LoVo (cell line): ENCODE data around the gene RPS5.
"Not testable (repeated sequence)": the region's sequence is repeated elsewhere in the genome, so short reads cannot be mapped to it uniquely, and the experiment has no call there.

ENCODE experiments used
- DNase-seq: peaks from one replicate; pipeline ENCODE4 v3.0.0-alpha.2; 2016; ENCODE audit warnings: low spot score

RPS5 gene

DNA sequence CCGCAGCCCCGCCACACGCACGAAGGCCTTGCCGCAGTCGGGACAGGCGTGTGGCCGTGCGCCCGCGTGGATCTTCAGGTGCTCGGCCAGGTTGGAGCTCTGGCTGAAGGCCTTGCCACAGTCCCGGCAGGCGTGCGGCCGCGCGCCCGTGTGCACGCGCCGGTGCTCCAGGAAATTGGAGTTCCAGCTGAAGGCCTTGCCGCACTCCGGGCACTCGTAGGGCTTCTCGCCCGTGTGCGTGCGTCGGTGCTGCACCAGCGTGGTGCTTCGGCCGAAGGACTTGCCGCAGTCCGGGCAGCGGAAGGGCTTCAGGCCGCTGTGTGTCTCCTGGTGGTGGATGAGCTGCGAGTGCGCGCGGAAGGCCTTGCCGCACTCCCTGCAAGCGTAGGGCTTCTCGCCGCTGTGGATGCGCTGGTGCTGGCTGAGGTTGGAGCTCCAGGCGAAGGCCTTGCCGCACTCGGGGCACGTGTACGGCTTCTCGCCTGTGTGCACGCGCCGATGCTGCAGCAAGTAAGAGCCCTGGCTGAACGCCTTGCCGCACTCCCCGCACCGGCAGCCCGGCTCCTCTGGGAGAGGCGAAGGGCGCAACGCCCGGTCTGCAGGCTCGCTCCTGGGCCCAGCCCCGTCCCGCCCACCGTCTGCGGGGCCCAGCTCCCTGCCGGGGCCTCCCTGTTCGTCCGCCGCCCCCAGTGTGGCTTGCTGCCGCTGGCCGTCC, 30.1 kb upstream of the RPS5 start:
- DNase-seq = no peak

DNA sequence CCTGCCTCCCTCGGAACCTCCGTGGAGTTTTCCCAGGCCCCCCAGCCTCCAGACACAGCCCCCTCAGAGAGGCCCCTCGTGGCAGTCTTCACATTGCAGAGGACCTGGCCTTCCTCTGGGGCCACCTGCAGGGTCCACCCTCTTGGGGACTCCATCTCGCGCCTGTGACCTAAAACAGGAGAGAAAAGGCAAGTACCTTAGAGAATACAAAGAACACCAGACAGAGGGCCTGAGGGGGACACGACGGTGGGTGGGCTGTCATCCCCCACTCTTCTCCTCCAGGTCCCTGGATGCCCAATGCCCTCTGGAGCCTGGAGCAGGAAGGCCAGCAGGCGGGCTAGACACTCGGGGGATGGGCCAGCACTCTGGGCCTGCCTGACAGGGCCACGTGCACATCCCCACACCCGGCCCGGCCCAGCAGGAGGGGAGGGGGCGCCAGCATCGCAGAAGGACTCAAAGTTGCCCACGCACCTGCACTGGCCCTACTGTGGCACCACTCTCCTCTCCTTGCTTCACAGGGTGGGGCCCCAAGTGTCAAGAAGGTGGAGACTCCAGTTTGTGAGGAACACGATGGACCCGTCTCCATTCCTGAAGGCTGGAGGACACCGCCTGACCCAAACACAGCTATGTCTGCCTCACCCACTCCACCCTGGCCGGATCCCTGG, 29.5 kb upstream of the RPS5 start:
- DNase-seq = no peak

DNA sequence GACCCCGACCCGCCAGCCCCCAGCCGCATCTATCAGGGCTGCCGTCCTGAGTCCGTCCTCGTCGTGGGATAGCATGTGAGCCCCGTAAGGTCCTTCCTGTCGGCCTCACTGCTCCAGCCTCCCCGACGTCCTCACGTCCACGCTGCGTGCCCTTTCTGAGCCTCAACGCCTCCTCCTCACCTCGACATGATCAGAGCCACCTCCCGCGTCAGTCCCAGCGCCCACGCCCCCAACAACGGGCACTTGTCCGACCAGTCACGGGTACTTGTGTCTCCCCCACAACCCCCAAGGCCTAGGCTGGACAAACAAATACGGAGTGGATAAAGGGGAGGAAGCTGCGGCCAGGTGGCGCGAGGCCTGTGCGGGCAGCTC, 25.2 kb upstream of the RPS5 start:
- DNase-seq = peak; percentile 55

DNA sequence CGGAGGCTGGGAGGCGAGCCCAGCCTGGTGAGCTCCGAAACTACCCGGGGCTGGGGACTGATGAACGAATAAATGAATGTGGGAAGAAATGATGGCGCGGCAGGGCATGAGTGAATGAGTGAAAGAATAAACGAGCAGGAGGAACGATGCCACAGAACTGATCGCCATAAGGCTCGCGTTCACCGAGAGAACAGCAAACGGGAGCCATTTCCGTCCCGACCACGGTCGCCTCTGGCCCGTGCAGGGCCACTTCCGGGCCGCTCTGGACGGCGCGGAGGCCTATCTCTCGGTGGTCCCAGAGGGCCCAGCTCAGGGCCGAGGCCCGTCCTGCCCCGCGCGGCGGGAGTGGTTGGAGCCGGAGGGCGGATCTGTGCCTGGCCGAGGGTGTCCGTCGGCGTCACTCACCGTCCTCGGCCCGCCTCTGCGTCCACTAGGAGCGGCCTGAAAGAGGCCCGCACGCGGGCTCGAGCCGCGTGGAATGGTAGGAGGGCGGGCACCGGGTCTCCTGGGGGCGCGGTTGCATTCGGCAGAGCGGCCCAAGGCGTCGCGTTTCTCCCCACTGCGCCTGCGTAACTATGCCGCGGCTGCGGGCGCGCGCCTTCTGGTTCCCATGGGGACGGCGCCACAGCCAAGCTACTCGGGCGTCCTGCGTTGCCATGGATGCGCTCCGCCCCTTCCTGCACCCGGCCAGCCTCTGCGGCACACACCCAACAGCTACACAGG, 24.6 kb upstream of the RPS5 start, which contains the start of gene ZNF497:
Gene ZNF497 (minus strand): TSS at position 480 of the 723 bp plus-strand sequence. CDS start 5,116 bp downstream, outside the sequence.
- DNase-seq = peak; percentile 98

DNA sequence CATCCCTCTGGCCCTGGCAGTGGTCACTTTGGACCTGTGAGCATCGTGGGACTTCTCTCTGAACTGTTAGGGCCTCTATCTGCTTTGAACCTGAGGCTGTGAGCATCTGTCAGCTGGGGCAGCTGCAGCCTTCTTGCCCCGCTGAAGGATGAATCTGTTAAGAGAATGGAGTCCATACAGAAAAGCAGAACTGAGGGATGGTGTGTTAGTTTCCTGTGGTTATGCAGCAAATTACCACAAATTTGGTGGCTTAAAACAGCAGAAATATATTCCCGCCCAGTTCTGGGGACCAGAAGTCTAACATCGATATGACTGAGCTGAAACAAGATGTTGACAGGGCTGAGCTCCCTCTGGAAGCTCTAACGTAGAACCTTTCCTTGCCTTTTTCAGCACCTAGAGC, 22.9 kb upstream of the RPS5 start:
- DNase-seq = no peak

DNA sequence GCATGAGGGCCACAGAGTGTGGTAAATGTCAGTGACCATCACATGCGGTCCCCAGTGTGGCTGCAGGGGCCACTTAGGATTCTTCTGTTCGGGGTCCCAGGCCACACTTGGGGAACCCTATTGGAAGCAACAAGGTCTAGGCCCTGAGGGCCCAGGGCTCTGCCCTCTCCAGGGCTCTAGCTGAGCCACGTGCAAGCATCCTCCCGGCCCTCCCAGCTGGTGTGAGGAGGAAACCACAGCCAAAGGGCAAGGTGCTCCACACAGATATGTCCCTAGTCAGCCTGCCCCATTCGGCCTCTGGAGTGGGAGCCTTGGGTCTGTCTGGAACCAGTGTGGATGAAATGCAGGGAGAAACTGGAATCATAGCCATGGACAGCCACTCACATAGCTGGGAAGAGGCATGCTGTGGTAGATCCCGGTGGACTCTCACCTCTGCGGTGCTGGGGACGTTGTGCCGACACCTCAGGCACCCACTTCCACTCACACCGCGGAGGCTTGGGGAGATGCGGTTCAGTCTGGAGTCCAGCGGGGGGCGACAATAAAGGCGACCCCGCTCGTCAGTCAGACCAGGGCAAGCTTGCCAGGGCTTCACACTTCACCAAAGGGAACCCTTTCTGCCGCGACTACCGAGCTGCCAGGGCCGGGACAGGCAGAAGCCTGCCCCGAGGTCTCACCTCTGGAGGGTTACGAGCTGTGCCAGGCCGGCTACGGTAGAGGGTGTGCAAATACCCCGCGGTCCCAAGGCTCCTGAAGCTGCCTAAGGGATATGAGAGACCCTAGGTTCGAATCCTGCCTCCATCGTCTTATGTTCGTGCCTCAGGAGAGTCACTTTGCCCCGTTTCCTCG, 20.3 kb upstream of the RPS5 start:
- DNase-seq = no peak

DNA sequence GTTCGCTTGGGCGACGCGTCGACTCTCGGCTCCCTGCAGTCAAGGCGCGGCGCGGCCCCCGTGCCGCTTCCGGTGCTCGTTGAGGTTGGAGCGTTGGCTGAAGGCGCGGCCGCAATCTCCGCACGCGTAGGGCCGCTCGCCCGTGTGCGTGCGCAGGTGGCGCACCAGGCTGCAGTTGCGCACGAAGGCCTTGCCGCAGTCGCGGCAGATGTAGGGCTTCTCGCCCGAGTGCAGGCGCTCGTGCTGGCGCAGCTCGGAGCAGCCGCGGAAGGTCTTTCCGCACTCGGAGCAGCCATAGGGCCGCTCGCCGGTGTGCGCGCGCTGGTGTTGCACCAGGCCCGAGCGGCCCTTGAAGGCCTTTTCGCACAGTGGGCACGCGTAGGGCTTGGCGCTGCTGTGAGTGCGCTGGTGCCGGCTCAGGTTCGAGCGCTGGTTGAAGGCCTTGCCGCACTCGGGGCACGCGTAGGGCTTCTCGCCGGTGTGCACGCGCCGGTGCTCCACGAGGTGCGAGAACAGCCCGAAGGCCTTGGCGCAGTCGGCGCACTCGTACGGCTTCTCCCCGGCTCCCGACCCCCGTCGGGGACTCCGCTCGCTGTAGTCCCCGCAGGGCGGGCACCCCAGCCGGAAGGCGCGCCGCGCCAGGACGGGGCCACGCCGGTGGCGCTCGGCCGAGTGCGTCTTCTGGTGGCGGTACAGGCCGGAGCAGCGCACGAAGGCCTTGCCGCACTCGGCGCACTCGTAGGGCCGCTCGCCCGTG, 19.2 kb upstream of the RPS5 start:
- DNase-seq = no peak

DNA sequence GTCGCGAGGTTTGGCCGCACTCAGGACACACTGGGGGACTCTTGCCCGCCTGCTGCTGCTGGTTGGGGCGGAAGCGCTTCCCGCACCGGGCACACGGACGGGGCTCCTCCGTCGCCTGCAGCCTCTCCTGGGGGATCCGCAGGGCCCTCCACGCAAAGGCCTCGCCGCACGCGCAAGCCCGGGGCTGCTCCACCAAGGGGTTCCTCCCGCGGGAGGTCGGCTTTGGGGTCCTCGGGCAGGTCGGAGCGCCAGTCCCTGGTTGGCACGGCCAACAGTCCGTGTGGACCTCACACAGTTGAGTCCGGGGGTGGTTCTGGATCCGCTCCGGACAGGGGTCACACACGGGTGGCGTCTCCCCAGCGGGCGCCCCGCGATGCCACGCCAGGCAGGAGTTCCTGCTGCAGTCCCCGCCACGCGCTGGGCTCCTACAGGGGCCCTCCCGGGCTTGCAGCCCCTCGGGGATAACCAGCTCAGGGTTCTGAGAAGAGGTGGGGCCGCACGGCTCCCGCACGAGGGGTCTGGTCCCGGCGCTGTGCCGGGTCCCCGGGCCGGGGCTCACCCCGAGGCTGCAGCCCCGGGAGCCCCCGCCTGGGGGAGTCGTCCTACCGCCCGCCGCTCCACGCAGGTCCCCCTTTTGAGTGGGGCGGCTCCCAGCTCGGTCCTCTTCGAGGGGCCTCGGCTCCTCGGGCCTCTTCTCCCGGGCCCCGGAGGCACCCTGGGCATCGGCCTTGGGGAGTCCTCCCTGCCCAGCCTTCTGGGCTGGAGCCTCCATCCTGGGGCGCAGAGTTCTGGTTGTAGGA, 18.3 kb upstream of the RPS5 start:
- no peak for DNase-seq

DNA sequence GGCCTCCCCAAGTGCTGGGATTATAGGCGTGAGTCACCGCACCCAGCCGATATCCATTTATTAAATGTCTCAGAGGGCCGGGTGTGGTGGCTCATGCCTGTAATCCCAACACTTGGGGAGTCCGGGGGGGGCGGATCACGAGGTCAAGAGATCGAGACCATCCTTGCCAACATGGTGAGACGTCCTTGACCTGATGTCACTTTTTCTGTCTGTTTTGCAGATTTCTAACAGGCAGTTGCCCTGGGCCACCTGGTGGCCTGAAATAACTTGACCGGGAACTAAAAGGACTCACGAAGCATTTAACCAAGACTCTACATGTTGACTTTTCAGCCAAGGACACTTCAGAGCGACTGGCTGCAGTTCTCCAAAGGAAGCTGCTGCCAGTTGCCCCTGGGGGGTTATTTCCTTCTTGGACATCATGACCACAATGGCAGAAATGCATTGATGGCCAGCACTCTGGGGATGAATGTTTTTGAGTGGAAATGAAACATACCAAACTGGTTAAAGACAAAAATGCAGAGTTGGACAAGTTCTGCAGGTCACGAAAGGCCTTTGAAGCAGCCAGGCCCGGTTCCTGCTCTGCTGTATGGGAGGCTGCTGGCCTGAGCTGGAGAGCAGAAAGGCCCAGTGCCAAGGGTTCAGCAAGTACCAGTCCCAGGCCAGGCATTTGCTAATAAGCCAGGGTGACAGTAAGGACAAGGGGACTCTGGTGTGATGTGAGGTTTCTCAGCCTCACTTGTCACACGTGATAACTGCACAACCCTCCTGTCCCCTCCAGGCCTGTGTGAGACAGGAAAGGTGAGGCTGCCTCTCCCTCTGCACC, 14.5 kb upstream of the RPS5 start:
- DNase-seq = no peak

DNA sequence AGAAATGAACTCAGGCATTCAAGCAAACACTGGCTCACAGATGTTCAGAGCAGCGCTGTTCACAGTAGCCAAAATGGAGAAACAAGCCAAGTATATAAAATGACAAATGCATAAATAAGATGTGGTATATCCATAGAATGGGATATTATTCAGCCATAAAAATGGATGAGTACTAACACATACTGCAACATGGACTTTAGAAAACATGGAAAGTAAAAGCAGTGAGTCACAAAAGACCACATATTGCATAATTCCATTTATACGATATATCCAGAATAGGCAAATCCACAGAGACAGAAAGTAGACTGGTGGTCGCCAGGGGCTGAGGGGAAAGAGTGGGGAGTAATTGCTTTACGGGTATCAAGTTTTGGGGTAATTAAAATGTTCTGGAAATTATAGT, 12.9 kb upstream of the RPS5 start:
- no peak for DNase-seq

DNA sequence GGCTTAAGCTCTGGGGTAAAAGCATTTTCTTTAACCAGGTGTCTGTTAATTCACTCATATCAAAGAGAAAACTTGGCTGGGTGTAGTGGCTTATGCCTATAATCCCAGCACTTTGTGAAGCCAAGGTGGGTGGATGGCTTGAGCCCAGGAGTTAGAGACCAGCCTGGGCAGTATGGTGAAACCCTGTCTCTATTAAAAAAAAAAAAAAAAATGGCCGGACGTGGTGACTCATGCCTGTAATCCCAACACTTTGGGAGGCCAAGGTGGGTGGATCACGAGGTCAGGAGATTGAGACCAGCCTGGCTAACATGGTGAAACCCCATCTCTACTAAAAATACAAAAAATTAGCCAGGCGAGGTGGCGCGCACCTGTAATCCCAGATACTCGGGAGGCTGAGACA, 10.3 kb upstream of the RPS5 start:
- DNase-seq = not testable (repeated sequence)

DNA sequence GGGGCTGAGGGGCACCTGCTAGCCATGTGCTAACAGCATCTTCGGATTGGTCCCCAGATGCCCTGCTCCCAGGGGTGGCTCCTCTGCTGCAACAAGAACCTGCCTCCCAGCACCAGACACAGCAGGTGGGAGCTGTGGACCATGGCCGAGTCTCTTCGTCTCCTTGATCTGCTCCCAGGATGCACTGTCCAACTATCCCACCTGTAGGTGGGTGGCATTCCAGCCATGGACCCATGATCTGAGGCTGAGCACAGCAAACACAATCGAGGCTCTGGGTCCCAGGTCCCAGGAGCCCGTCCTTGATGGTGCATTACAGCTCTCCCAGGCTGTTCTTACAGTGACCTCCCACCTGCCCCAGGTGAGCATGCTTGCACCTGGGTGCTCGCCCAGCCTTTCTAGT, 7.8 kb upstream of the RPS5 start:
- no peak for DNase-seq

DNA sequence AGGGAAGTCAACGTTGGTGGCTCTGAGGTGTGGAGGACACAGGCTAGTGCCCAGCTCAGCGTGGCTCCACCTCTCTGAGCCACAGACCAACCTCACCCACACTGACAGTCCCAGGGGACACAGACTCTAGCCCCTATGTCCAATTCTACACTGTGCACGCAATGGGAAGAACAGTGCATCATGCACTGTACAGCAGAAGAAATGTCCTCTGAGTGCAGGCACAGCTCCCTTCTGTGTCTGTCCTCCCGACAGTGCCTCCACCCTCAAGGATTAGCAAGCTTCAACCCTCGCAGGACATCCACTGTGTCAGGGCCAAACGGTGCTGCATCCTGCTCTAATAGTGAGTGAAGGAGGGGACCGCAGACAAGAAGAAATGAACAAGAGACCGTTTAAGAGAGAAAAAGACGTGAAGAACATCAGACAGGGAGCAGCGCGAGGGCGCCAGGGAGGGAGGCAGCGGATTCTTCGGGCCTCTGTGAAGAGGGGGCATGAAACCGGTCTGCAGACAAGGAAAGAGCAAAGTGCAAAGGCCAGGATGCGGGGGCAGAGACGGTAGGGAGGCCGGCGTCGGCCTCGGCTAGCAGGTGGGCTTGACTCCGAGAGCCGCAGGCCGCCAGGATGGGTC, 6.9 kb upstream of the RPS5 start:
- DNase-seq = no peak

DNA sequence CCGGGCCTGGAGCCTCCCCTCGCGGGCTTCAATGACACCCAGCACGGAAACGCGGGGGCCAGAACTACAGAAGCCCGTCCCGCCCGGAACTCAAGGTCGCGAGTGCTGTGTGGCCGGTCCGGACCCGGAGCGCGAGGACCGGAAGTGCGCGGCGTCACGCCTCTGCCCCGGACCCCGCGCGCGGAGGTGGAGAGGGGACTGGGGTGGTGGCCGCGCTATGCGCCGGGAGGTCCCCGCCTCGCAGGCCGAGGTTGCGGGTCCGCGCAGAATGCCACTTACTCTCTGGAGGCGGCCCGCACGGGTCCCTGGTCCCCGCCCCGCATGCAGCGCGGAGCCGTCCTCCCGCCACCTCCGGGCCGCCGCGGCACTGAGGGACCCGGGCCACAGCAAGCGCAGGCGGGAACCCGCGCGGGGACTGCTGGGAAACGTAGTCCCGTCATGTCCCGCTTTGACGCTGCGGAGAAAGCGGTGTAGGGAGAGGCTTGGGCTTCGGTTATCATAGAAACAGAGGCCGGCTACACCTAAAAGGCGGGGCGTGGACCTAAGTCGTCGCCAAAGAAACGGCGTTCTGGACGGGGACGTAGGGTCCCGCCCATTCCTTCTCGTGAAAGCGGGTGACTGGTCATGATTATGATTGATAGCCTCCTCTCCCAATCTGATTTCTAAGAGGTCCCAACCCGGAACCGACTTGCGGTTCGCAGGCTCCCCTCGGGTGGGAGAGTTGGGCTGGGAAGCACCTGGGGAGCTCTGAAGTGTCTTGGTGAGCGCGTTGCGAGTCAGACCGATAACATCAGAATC, 6.2 kb upstream of the RPS5 start, which contains the start of gene ZNF837:
Gene ZNF837 (minus strand): TSS at position 369 of the 798 bp plus-strand sequence. CDS start 11,698 bp downstream, outside the sequence.
- DNase-seq = peak; percentile 100

DNA sequence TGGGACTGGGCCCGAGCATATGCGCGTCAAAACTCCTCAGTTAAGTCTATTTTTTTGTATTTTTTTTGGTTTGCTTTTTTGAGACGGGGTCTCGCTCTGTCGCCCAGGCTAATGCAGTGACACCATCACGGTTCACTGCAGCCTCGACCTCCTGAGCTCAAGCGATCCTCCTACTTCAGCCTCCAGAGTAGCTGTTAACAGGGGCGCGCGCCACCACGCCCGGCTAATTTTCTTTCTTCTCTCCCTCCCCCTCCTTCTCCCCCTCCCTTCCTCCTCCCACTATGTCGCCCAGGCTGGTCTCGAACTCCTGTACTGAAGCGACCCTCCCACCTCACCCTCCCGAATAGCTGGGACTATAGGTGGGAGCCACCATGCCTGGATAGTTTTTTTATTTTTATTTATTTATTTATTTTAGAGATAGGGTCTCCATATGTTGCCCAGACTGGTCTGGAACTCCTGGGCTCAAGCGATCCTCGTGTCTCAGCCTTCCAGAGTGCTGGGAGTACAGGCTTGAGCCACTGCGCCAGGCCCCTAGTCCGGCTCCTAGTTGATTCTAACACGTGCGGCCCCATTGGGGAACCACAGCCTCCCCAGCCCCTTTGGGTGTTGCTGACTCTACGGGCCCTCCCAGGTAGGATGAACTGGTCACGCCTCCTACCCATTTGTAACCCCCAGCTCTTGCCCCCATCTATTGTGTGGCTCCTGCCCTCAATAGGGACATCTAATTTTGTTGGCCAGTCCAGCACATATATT, 5.4 kb upstream of the RPS5 start:
- no peak for DNase-seq

DNA sequence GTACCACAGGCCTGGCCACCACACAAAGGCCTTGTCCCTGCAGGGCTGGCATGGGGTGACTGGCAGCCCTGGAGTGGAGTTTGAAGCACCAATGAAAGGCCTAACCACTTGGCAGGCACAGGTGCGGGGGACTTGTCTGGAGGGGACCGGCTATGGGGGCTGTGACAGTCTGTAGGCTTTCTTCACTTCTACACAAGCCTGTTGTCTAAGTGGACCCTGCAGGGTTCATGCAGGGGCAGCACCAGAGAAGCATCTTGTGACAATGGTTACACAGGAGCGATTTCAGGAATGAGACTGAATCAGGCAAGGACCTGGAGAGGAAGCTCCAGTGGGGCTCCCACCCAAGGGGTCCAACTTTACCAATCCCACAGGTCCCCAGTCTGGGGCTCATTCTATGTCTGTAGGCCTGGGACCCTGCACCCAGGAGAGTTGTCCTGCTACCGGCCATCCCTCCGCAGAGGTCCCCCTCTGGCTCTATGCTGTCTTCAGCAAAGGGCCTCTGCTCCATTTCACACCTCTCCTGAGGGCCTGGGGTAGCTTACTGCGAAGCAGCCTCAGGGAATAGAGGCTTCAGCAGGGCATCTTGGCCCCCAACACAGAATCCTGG, 4.0 kb upstream of the RPS5 start:
- DNase-seq = no peak

DNA sequence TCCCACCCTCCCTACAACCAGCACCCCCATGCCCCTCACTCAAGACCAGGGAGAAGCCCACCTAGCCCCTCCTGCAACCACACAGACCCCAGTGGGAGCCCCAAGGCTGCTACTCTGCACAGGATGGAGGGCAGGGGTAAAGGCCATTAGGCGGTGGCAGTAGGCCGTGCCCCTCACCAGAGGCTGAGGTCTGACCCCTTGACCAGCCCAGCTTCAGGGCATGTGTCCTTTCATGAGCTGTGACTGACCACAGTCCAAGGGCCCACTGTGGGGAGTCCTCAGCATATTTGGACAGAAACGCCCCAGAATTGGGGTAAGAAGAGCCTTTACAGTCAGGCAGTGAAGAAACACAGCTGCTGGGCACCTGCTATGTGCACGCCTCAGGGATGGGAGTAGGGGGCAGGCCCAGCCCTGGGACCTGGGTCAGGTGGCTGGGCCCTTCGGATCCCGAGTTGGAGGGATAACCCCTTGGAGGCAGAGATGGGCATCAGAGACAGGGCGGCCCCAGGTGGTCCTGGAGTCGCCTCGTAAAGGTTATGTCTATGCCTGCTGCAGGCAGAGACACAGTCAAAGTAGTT, 1.7 kb upstream of the RPS5 start:
- no peak for DNase-seq
